Astrocyte (in vitro differentiated cells and primary cell): ENCODE results near the gene CRADD. TPM values are rescaled to one million over a fixed set of nuclear protein-coding genes. Genes with fewer than 3 reads are reported as not detected.

Experiments used
- DNase-seq: peaks from one replicate; pipeline ENCODE4 v3.0.0-alpha.2; 2010; ENCODE audit warnings: low read depth
- FAIRE-seq: peaks from 2 replicates; lab custom pipeline; 2011; peaks lifted over from hg19 to GRCh38; lab: Jason Lieb, UNC
- H2AFZ ChIP-seq: 2 replicates; pipeline ENCODE4 v1.6.0; 2012; ENCODE audit warnings: low read depth, low read length, inconsistent platforms
- H3K27ac ChIP-seq: 2 replicates; pipeline ENCODE4 v1.5.1; 2011; ENCODE audit warnings: low read depth, low read length, inconsistent platforms
- H3K27me3 ChIP-seq: 2 replicates; pipeline ENCODE4 v1.6.0; 2011; ENCODE audit warnings: low read length, inconsistent platforms; ENCODE audit not compliant: insufficient read depth
- H3K36me3 ChIP-seq: 2 replicates; pipeline ENCODE4 v1.5.1; 2011; ENCODE audit warnings: low read length, inconsistent platforms; ENCODE audit not compliant: insufficient read depth
- H3K4me1 ChIP-seq: 2 replicates; pipeline ENCODE4 v1.5.1; 2011; ENCODE audit warnings: low read length, inconsistent platforms; ENCODE audit not compliant: insufficient read depth
- H3K4me2 ChIP-seq: 2 replicates; pipeline ENCODE4 v1.6.0; 2012; ENCODE audit warnings: low read length, inconsistent platforms
- H3K4me3 ChIP-seq: 2 replicates; pipeline ENCODE4 v1.5.1; 2011; ENCODE audit warnings: low read depth, mild to moderate bottlenecking, low read length, inconsistent platforms; ENCODE audit not compliant: insufficient read depth
- H3K79me2 ChIP-seq: 2 replicates; pipeline ENCODE4 v1.6.0; 2012; ENCODE audit warnings: mild to moderate bottlenecking, low read length, inconsistent platforms; ENCODE audit not compliant: insufficient read depth
- H3K9ac ChIP-seq: 2 replicates; pipeline ENCODE4 v1.6.0; 2012; ENCODE audit warnings: mild to moderate bottlenecking, low read length, inconsistent platforms
- H3K9me3 ChIP-seq: 2 replicates; pipeline ENCODE4 v1.5.1; 2012; ENCODE audit warnings: low read depth, mild to moderate bottlenecking, low read length, inconsistent platforms; ENCODE audit not compliant: insufficient read depth
- H4K20me1 ChIP-seq: 2 replicates; pipeline ENCODE4 v1.6.0; 2012; ENCODE audit warnings: low read length, inconsistent platforms; ENCODE audit not compliant: insufficient read depth
- H3K27ac Mint-ChIP-seq: one replicate; pipeline ENCODE4 v1.8.0; 2021; ENCODE audit warnings: mild to moderate bottlenecking, mixed read lengths; ENCODE audit not compliant: unreplicated experiment
- H3K27me3 Mint-ChIP-seq: one replicate; pipeline ENCODE4 v1.8.0; 2021; ENCODE audit warnings: low read depth, mixed read lengths; ENCODE audit not compliant: unreplicated experiment
- H3K36me3 Mint-ChIP-seq: one replicate; pipeline ENCODE4 v1.8.0; 2021; ENCODE audit warnings: low read depth, mixed read lengths; ENCODE audit not compliant: unreplicated experiment
- H3K4me1 Mint-ChIP-seq: one replicate; pipeline ENCODE4 v1.8.0; 2021; ENCODE audit warnings: low read depth, mixed read lengths; ENCODE audit not compliant: unreplicated experiment
- H3K4me3 Mint-ChIP-seq: one replicate; pipeline ENCODE4 v1.8.0; 2021; ENCODE audit warnings: mild to moderate bottlenecking, moderate library complexity, mixed read lengths; ENCODE audit not compliant: unreplicated experiment
- H3K9me3 Mint-ChIP-seq: one replicate; pipeline ENCODE4 v1.8.0; 2021; ENCODE audit warnings: mild to moderate bottlenecking, mixed read lengths; ENCODE audit not compliant: unreplicated experiment
- CTCF ChIP-seq: IDR thresholded peaks from 2 replicates; pipeline ENCODE4 v1.5.1; 2011; ENCODE audit warnings: low read depth, mild to moderate bottlenecking, inconsistent platforms, low read length, moderate library complexity; ENCODE audit not compliant: insufficient read depth
- EZH2 ChIP-seq: IDR thresholded peaks from 2 replicates; pipeline ENCODE4 v1.6.1; 2012; ENCODE audit warnings: mild to moderate bottlenecking, low read length, inconsistent platforms; ENCODE audit not compliant: insufficient read depth
- total RNA-seq: library from RNA; stranded (reverse); gene quantifications from 2 replicates; pipeline ENCODE4 v1.2.1, GENCODE V29; 2021

The CRADD gene
- total RNA-seq, 1 donor from 2014 or later, result 8.8 TPM

- Histone ChIP-seq H3K9ac (peak overlapping the region; percentile 78), H2AFZ (no peak overlapping the region), H3K9me3 (no peaks in the 10 kb centered on the region), H3K27me3 (no peaks in the 10 kb centered on the region), H4K20me1 (no peaks in the 10 kb centered on the region), H3K27ac (peak overlapping the region; percentile 94), H3K4me2 (peak overlapping the region; percentile 54), H3K79me2 (no peaks in the 10 kb centered on the region), H3K4me3 (no peak overlapping the region), H3K4me1 (peaks cover 43% of the 10 kb centered on the region), H3K36me3 (no peaks in the 10 kb centered on the region)
- H3K4me3 Mint-ChIP-seq, result no peak overlapping the region
- H3K9me3 Mint-ChIP-seq, result no peaks in the 10 kb centered on the region
- no peak for DNase-seq
- H3K27ac Mint-ChIP-seq, result no peak overlapping the region
- H3K27me3 Mint-ChIP-seq, result no peaks in the 10 kb centered on the region
- FAIRE-seq, result no peak
- H3K4me1 Mint-ChIP-seq, result peaks cover 27% of the 10 kb centered on the region
- TF ChIP-seq CTCF, result no peak
- no peak for TF ChIP-seq EZH2
- H3K36me3 Mint-ChIP-seq, result no peaks in the 10 kb centered on the region
These were observed 21.3 kb downstream of the CRADD start for GRCh38 chr12:93698307-93699092.

GRCh38 chr12:93699271-93700145, 22.3 kb downstream of the CRADD start:
- no peaks in the 10 kb centered on the region for H3K36me3 ChIP-seq
- no peaks in the 10 kb centered on the region for H3K27me3 Mint-ChIP-seq
- H3K27ac Mint-ChIP-seq, result no peak overlapping the region
- H3K9me3 ChIP-seq, result no peaks in the 10 kb centered on the region
- no peaks in the 10 kb centered on the region for H3K36me3 Mint-ChIP-seq
- H3K4me1 ChIP-seq, result peaks cover 43% of the 10 kb centered on the region
- FAIRE-seq, result peak; percentile 43
- H3K9me3 Mint-ChIP-seq, result no peaks in the 10 kb centered on the region
- peak overlapping the region; percentile 15 for H3K4me3 ChIP-seq
- DNase-seq, result peak; percentile 96
- H4K20me1 ChIP-seq, result no peaks in the 10 kb centered on the region
- H3K27ac ChIP-seq, result peak overlapping the region; percentile 94
- H3K4me2 ChIP-seq, result peak overlapping the region; percentile 54
- H3K79me2 ChIP-seq, result no peaks in the 10 kb centered on the region
- H3K4me3 Mint-ChIP-seq, result no peak overlapping the region
- H3K27me3 ChIP-seq, result no peaks in the 10 kb centered on the region
- no peak overlapping the region for H2AFZ ChIP-seq
- TF ChIP-seq CTCF (no peak), EZH2 (no peak)
- peaks cover 27% of the 10 kb centered on the region for H3K4me1 Mint-ChIP-seq
- peak overlapping the region; percentile 78 for H3K9ac ChIP-seq
